Suprapubic skin (tissue), 4 donors: ENCODE measurements around the gene PKD2L1. TPM values are rescaled to one million over a fixed set of nuclear protein-coding genes. Genes with fewer than 3 reads are reported as not detected.
"Not testable (repeated sequence)": the region's sequence is repeated elsewhere in the genome, so short reads cannot be mapped to it uniquely, and the experiment has no call there.

Experiments used
- DNase-seq, 2 donors: peaks; one replicate each; pipeline ENCODE4 v3.0.0-alpha.2; 2019; ENCODE audit warnings: low spot score in 2 of 2
- H3K27ac ChIP-seq: fragments of 200-600 bp; sonication (generic); one replicate; pipeline ENCODE4 v1.5.1; 2019
- H3K27me3 ChIP-seq: fragments of 200-600 bp; sonication (generic); one replicate; pipeline ENCODE4 v1.5.1; 2019
- H3K36me3 ChIP-seq: fragments of 200-600 bp; sonication (generic); one replicate; pipeline ENCODE4 v1.5.1; 2019
- H3K4me1 ChIP-seq: fragments of 200-600 bp; sonication (generic); one replicate; pipeline ENCODE4 v1.5.1; 2019
- H3K4me3 ChIP-seq: fragments of 200-600 bp; sonication (generic); one replicate; pipeline ENCODE4 v1.5.1; 2019; ENCODE audit warnings: mild to moderate bottlenecking
- H3K9me3 ChIP-seq: fragments of 200-600 bp; sonication (generic); one replicate; pipeline ENCODE4 v1.5.1; 2019
- CTCF ChIP-seq, 2 donors: fragments of 200-600 bp in 1 of 2; fragments of 450-650 bp in 1 of 2; sonication (generic) in 1 of 2; IDR thresholded peaks; one replicate each; pipeline ENCODE4 v1.5.1; 2016 to 2019; ENCODE audit warnings: antibody characterized with exemption in 2 of 2, mild to moderate bottlenecking in 1 of 2, moderate library complexity in 1 of 2
- EP300 ChIP-seq: sonication (generic); formaldehyde crosslinking; IDR thresholded peaks from one replicate; pipeline ENCODE4 v1.6.1; 2017; ENCODE audit warnings: antibody characterized with exemption
- POLR2A ChIP-seq, 2 donors: fragments of 450-650 bp; IDR thresholded peaks; one replicate each; pipeline ENCODE4 v1.6.1; 2017; ENCODE audit warnings: antibody characterized with exemption in 2 of 2, mild to moderate bottlenecking in 2 of 2, moderate library complexity in 2 of 2
- POLR2AphosphoS5 ChIP-seq, 3 donors: sonication (generic); formaldehyde crosslinking; IDR thresholded peaks; one replicate each; pipeline ENCODE4 v1.6.1; 2017; ENCODE audit warnings: antibody characterized with exemption in 3 of 3
- WGBS: methylation state at CpG from one replicate; pipeline ENCODE4 v1.1.5; 2018; 5-methylcytosine and 5-hydroxymethylcytosine counted together
- total RNA-seq, 4 donors: library from RNA; depleted of rRNA; stranded (reverse); fragments of >200 nt; gene quantifications; one replicate each; pipeline ENCODE4 v1.1.0, GENCODE V29; 2016

The PKD2L1 gene
- total RNA-seq, 4 donors from 2014 or later = not detected

DNA sequence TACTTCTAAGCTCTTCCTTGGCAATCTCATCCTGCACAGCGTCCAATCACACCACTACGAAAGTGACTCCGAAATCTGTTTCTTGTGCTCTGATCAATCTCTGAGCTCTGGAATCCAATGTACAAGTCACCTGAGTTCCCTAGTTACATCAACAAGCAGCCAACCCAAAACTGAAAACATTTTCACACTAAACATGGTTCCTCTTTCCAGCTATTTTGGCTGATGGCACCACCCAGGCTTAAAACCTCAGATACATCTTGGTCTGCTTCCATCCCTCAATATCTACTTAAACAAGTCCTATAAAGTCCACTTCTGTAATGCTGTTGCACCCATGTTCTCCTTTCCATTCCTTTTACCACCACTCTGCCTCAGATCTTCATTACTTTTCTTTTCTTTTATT lies 47.1 kb downstream of the PKD2L1 start:
- no peak for DNase-seq
- peaks cover 45% of the 10 kb centered on the region for H3K36me3 ChIP-seq
- no peaks in the 10 kb centered on the region for H3K27me3 ChIP-seq
- no peak overlapping the region for H3K4me3 ChIP-seq
- WGBS = 95% methylated on average over 3 of the region's 3 CpGs
- H3K27ac ChIP-seq = no peak overlapping the region
- no peaks in the 10 kb centered on the region for H3K9me3 ChIP-seq
- TF ChIP-seq EP300 (no peak), CTCF (IDR thresholded peaks at IDR 0.05) (no peak), POLR2AphosphoS5 (IDR thresholded peaks at IDR 0.05) (no peak), POLR2A (IDR thresholded peaks at IDR 0.05) (no peak)
- peaks cover 23% of the 10 kb centered on the region for H3K4me1 ChIP-seq

GRCh38 chr10:100276971-100277370 lies 53.1 kb downstream of the PKD2L1 start:
- H3K27ac ChIP-seq, H3K9me3 ChIP-seq, H3K27me3 ChIP-seq, H3K4me1 ChIP-seq, H3K4me3 ChIP-seq, DNase-seq: not testable (repeated sequence)
- WGBS = 95% methylated on average over 4 of the region's 31 CpGs
- H3K36me3 ChIP-seq = peaks cover 55% of the 10 kb centered on the region

- Histone ChIP-seq H3K9me3 (no peaks in the 10 kb centered on the region), H3K4me3 (peak within 1 kb of the TSS; percentile 92), H3K36me3 (no peaks in the 10 kb centered on the region), H3K4me1 (peaks cover 24% of the 10 kb centered on the region), H3K27ac (peak within 1 kb of the TSS; percentile 86), H3K27me3 (no peaks in the 10 kb centered on the region)
- peak; percentile 90 to 92 for DNase-seq
- TF ChIP-seq POLR2AphosphoS5 (IDR thresholded peaks at IDR 0.05) (peak in 2 of 3 donors; percentile 66 to 97), CTCF (IDR thresholded peaks at IDR 0.05) (no peak), EP300 (no peak), POLR2A (IDR thresholded peaks at IDR 0.05) (peak in 1 of 2 donors; percentile 28)
- 3% methylated on average over 45 of the region's 49 CpGs for WGBS
Measured at GRCh38 chr10:100267239-100268104, 62.6 kb downstream of the PKD2L1 start, which contains the start of gene CWF19L1. Gene CWF19L1 (minus strand): TSS chr10:100267638. CDS start chr10:100267593, 45 bp downstream.

DNA sequence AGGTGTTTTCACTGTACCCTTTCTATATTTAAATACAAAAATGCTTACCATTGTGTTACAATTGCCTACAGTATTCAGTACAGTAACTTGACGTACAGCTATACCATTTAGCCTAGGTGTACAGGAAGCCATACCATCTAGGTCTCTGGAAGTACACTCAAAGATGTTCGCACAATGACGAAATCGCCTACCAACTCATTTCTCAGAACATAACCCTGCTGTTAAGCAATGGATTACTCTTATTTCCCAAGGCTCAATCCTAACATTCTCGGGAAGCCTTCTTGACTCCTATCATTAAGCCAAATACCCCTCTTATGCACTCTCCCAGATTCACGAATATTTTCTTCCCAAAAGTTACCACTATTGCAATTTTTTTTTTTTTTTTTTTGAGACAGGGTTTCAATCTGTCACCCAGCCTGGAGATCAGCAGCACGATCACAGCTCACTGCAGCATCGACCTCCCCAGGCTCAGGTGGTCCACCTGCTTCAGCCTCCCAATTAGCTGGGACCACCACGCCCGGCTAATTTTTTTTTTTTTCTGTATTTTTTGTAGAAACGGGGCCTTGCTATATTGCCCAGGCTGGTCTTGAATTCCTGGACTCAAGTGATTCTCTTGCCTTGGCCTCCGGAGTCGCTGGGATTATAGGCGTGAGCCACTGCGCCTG lies 64.1 kb downstream of the PKD2L1 start:
- Histone ChIP-seq H3K9me3 (no peaks in the 10 kb centered on the region), H3K4me3 (peak overlapping the region; percentile 92), H3K36me3 (peaks cover 7% of the 10 kb centered on the region), H3K27me3 (no peaks in the 10 kb centered on the region), H3K27ac (no peak overlapping the region), H3K4me1 (peaks cover 24% of the 10 kb centered on the region)
- WGBS = 90% methylated on average over 15 of the region's 15 CpGs
- TF ChIP-seq CTCF (IDR thresholded peaks at IDR 0.05) = no peak
- no peak for TF ChIP-seq POLR2AphosphoS5 (IDR thresholded peaks at IDR 0.05)
- no peak for TF ChIP-seq EP300
- no peak for TF ChIP-seq POLR2A (IDR thresholded peaks at IDR 0.05)
- no peak for DNase-seq

DNA sequence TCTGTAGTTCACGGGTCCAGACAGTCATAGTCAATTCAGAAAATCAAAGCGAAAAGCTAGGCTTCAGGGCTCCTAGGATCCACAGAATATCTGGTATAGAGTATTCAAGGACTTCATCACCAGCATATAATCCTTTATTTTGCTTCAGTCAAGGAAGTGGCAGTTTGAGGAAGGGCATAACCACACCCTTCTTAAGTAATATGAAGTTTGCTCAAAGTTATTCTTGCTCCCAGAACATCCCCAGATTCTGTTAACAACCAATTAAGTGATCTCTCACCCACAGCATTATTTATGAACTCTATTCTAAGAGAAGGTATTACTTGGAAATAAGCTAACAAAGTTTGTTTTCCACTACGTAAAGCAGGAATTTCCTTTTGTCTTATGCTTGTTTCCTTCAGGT lies 75.8 kb downstream of the PKD2L1 start:
- TF ChIP-seq CTCF (IDR thresholded peaks at IDR 0.05) = no peak
- no peak for TF ChIP-seq POLR2A (IDR thresholded peaks at IDR 0.05)
- TF ChIP-seq EP300 = no peak
- no peak for TF ChIP-seq POLR2AphosphoS5 (IDR thresholded peaks at IDR 0.05)
- Histone ChIP-seq H3K9me3 (no peaks in the 10 kb centered on the region), H3K4me1 (no peaks in the 10 kb centered on the region), H3K4me3 (no peak overlapping the region), H3K36me3 (peaks cover 92% of the 10 kb centered on the region), H3K27me3 (no peaks in the 10 kb centered on the region), H3K27ac (no peak overlapping the region)
- WGBS = 96% methylated on average over 3 of the region's 3 CpGs
- DNase-seq = no peak
